Measurements from ENCODE around the gene DEPP1.
"Not testable (repeated sequence)": the region's sequence is repeated elsewhere in the genome, so short reads cannot be mapped to it uniquely, and the experiment has no call there.

Gene DEPP1

GRCh38 chr10:44978570-44979280 lies at the start of gene DEPP1:
Gene DEPP1, minus strand, starts transcription at chr10:44978809. Its CDS starts 779 bp downstream, at chr10:44978030.
- in situ Hi-C loops (cut with MboI; ENCODE audit: low sequenced_read_pairs, unreplicated experiment) = loop anchor here (10.0 kb wide), 1 partner anchor 54 kb away; no protein-coding TSS in a partner anchor
- TF ChIP-seq CTCF (IDR thresholded peaks at IDR 0.05; ENCODE audit: borderline replicate concordance, control extremely low read depth, extremely low read depth, insufficient read depth, missing control alignments) = no peak
- peak; percentile 68 for DNase-seq (ENCODE audit: low spot score)

GRCh38 chr10:45023426-45023825 lies 44.8 kb upstream of the DEPP1 start:
- in situ Hi-C loops (cut with MboI; ENCODE audit: low sequenced_read_pairs, unreplicated experiment) = no loop called here
- no peak for DNase-seq (ENCODE audit: low spot score)
- TF ChIP-seq CTCF (IDR thresholded peaks at IDR 0.05; ENCODE audit: borderline replicate concordance, control extremely low read depth, extremely low read depth, insufficient read depth, missing control alignments) = no peak

- no peak for DNase-seq (ENCODE audit: low spot score)
- no peak for TF ChIP-seq CTCF (IDR thresholded peaks at IDR 0.05; ENCODE audit: borderline replicate concordance, control extremely low read depth, extremely low read depth, insufficient read depth, missing control alignments)
- in situ Hi-C loops (cut with MboI; ENCODE audit: low sequenced_read_pairs, unreplicated experiment) = no loop called here
Measured at GRCh38 chr10:45015590-45015989, 37.0 kb upstream of the DEPP1 start.

GRCh38 chr10:45014557-45014956 lies 35.9 kb upstream of the DEPP1 start:
- DNase-seq (ENCODE audit: low spot score); in situ Hi-C loops (cut with MboI; ENCODE audit: low sequenced_read_pairs, unreplicated experiment): not testable (repeated sequence)

- peak; percentile 71 for TF ChIP-seq CTCF (IDR thresholded peaks at IDR 0.05; ENCODE audit: borderline replicate concordance, control extremely low read depth, extremely low read depth, insufficient read depth, missing control alignments)
- peak; percentile 54 for DNase-seq (ENCODE audit: low spot score)
- in situ Hi-C loops (cut with MboI; ENCODE audit: low sequenced_read_pairs, unreplicated experiment) = no loop called here
Measured at GRCh38 chr10:45008524-45009161, 30.0 kb upstream of the DEPP1 start.

- DNase-seq (ENCODE audit: low spot score) = no peak
- no peak for TF ChIP-seq CTCF (IDR thresholded peaks at IDR 0.05; ENCODE audit: borderline replicate concordance, control extremely low read depth, extremely low read depth, insufficient read depth, missing control alignments)
- in situ Hi-C loops (cut with MboI; ENCODE audit: low sequenced_read_pairs, unreplicated experiment) = no loop called here
Measured at GRCh38 chr10:45006276-45007030, 27.8 kb upstream of the DEPP1 start.
